Fibroblast of lung (primary cell): ENCODE results near the gene BOLA1.
A peak's percentile ranks its signal among the peaks of the same experiment; 100 is the strongest.

Experiments
- EZH2 ChIP-seq: IDR thresholded peaks from 2 replicates; pipeline ENCODE4 v1.5.1; 2012; ENCODE audit warnings: low read length, control low read depth, mild to moderate bottlenecking; ENCODE audit errors: missing control alignments
- TF ChIP-seq, protein P1 (sequence below), 2 donors: IDR thresholded peaks in 1 of 2; conservative IDR thresholded peaks in 1 of 2; 1 replicate in 1 of 2; 2 replicates in 1 of 2; pipeline ENCODE4 v1.5.1; 2011 to 2012; ENCODE audit warnings: low read length in 2 of 2, control low read depth in 1 of 2, inconsistent platforms in 1 of 2, low read depth in 1 of 2, mild to moderate bottlenecking in 1 of 2

DNA sequence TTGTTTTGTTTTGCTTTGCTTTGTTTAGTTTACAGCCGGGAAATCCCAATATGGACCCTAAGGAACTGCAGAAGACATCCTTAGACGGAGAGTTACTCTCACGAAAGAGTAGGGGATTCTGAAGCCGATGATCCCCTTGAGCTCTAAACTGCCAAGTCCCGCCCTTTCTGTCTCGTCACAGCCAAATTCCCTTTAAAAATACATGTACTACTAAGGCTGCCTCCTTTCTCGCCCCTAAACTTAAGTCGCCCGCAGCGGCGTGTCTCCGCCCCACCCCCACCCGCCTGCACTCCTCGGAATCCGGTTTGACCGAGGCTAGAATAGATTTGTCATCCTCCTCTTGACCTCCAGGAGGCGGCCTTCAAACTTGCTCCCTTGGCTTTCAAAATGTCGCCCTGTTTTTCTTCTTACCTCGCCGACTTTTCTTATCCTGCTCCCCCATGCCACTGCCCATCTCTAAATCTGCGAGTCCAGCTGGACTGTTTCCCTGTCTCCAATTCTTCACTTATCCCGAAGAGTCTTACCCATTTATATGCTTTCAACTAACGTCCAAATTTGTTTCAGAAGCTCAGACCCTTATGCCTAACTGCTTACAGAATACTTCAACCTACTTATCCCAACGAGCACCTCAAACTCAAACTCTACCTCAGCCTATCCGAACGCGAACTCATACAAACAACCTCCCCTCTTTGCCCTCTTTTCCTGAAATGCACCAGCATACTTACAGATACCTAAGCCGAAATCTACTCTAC is 10.9 kb upstream of the BOLA1 start:
- TF ChIP-seq, protein P1, sequence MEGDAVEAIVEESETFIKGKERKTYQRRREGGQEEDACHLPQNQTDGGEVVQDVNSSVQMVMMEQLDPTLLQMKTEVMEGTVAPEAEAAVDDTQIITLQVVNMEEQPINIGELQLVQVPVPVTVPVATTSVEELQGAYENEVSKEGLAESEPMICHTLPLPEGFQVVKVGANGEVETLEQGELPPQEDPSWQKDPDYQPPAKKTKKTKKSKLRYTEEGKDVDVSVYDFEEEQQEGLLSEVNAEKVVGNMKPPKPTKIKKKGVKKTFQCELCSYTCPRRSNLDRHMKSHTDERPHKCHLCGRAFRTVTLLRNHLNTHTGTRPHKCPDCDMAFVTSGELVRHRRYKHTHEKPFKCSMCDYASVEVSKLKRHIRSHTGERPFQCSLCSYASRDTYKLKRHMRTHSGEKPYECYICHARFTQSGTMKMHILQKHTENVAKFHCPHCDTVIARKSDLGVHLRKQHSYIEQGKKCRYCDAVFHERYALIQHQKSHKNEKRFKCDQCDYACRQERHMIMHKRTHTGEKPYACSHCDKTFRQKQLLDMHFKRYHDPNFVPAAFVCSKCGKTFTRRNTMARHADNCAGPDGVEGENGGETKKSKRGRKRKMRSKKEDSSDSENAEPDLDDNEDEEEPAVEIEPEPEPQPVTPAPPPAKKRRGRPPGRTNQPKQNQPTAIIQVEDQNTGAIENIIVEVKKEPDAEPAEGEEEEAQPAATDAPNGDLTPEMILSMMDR (conservative IDR thresholded peaks at IDR 0.05 in 1 of 2, IDR thresholded peaks at IDR 0.05 in 1 of 2; ENCODE audit: low read depth in 1 of 2, low read length in 2 of 2): peak; percentile 44 to 68
- TF ChIP-seq EZH2: no peak
